HCEC 1CT (cell line): Measurements from ENCODE around the gene PKP1.
A peak's percentile ranks its signal among the peaks of the same experiment; 100 is the strongest.

ENCODE experiments used
- DNase-seq: peaks from one replicate; pipeline ENCODE4 v3.0.0-alpha.2; 2017

Gene PKP1

DNA sequence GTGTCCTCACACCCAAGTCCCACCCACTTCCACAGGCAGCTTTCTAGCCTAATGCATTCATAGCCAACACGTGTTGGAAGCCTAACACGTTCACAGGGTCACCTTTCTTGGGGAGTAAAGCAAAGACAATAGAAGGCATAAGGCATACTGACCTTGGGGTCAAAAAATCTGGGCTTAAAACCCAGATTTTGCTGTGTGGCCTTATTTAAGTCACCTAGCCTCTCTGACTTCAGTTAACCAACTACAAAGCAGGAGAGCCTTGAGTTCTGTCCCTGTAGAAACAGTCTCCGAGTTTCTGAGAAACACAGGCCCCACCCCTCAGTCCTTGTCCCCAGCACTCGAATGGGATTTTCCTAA, 92.8 kb downstream of the PKP1 start:
- no peak for DNase-seq

- peak; percentile 50 for DNase-seq
These were observed 93.4 kb downstream of the PKP1 start for GRCh38 chr1:201376464-201377374.

GRCh38 chr1:201377611-201378092, 94.3 kb downstream of the PKP1 start, which contains the start of gene TNNT2:
TNNT2 (minus strand) TSS chr1:201377680; CDS start chr1:201373254, 4,426 bp downstream.
- DNase-seq: no peak

DNA sequence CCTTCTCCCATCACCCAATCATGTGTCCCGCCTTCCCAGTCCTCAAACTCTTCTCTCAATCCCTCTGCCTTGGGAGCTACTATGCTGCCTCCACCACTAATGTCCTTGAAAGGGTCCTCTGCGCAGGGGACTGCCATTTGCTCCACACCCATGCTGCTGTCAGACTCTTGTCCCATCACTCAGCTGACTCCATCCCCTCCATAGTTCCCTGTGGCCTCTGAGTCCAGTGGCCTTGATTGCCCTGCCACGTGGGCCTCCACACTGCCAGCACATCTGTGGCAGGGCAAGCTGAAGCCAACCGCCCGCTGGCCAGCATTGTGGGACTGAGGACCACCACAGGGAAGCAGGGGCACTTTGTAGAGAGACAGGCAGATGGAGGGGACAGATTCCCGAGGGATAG, 95.5 kb downstream of the PKP1 start:
- DNase-seq: no peak

DNA sequence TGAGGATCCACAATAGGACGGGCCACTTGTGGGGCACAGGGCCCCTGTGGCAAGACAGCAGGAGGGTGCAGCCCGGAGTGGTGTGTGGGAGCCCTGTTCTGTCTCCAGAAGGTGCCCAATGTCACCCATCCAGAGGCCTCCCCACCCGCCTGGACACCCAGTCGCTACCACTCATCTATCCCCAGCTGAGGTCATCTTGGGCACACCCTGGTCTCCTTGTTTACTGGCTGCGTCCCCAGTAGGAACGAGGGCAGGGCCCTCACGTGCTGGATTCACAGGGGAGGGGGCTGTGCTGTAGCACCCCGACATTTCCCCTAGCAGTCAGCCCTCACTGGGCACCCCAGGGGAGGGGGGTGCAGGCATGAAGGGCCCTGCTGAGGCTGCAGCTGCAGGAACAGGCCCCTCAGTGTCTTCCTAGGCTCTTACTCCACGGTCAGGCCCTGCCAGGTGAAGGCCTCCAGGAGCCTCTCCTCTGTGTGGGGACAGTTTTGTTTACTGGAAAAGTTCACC, 96.5 kb downstream of the PKP1 start:
- DNase-seq: no peak

DNA sequence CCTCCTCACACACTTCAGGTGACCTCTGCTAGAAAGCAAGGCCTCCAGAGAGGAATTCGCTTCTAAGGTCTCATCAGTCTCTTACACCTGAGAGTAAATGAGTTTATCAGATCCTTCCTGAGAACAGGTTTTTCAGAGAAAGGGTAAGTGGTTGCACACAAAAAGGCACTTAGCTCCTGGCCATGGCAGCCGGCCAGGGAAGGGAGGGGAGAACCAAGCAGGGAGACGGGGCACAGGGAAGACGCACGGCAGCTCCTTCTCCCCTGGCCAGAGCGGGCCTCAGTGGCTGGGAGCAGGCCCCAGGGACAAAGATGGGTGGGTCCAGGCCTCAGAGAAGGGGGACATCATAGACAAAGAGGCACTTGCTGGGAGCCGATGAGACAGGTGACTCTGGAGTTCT, 97.8 kb downstream of the PKP1 start:
- DNase-seq: no peak
